WTC11 (cell line): ENCODE data around the gene SHC2. TPM values are rescaled to one million over a fixed set of nuclear protein-coding genes. Genes with fewer than 3 reads are reported as not detected.
A peak's percentile ranks its signal among the peaks of the same experiment; 100 is the strongest.

Source experiments
- ATAC-seq: fragments of 200-7000 bp; cut with Tn5 transposase; 2 replicates; pipeline ENCODE4 v1.10.0; 2021; ENCODE audit warnings: mild to moderate bottlenecking, moderate library complexity
- CTCF ChIA-PET: fragments of 300-600 bp; sonication (Branson Sonifier 250); formaldehyde crosslinking; loops from one replicate; lab custom pipeline; 2021; ENCODE audit warnings: antibody characterized with exemption; lab: Charles Lee
- POLR2A ChIA-PET: fragments of 350-600 bp; sonication (Branson Sonifier 250); formaldehyde crosslinking; loops from one replicate; lab custom pipeline; 2021; ENCODE audit warnings: antibody characterized with exemption; lab: Charles Lee
- DNase-seq: peaks from one replicate; pipeline ENCODE4 v3.0.0; 2021; ENCODE audit warnings: low spot score
- H3K27ac Mint-ChIP-seq: 2 replicates; pipeline ENCODE4 v1.8.0; 2021; ENCODE audit warnings: mixed read lengths
- H3K27me3 Mint-ChIP-seq: 2 replicates; pipeline ENCODE4 v1.8.0; 2021; ENCODE audit warnings: low read depth, mild to moderate bottlenecking, moderate library complexity, mixed read lengths
- H3K36me3 Mint-ChIP-seq: 2 replicates; pipeline ENCODE4 v1.8.0; 2021; ENCODE audit warnings: mixed read lengths
- H3K4me1 Mint-ChIP-seq: 2 replicates; pipeline ENCODE4 v1.8.0; 2022; ENCODE audit warnings: mixed read lengths
- H3K4me3 Mint-ChIP-seq: 2 replicates; pipeline ENCODE4 v1.8.0; 2021; ENCODE audit warnings: mild to moderate bottlenecking, moderate library complexity, mixed read lengths
- H3K9me3 Mint-ChIP-seq: 2 replicates; pipeline ENCODE4 v1.8.0; 2021; ENCODE audit warnings: mixed read lengths
- CBFB ChIP-seq: sonication (generic); formaldehyde crosslinking; IDR thresholded peaks from 2 replicates; pipeline ENCODE4 v1.8.1; 2022; ENCODE audit warnings: mild to moderate bottlenecking, low read depth, missing genetic modification reagents
- ESRRA ChIP-seq: sonication (generic); formaldehyde crosslinking; IDR thresholded peaks from 2 replicates; pipeline ENCODE4 v1.8.1; 2022; ENCODE audit warnings: mild to moderate bottlenecking, missing genetic modification reagents, borderline replicate concordance
- ETV6 ChIP-seq: sonication (generic); formaldehyde crosslinking; IDR thresholded peaks from 2 replicates; pipeline ENCODE4 v1.8.1; 2022; ENCODE audit warnings: mild to moderate bottlenecking, missing genetic modification reagents
- FOXP1 ChIP-seq: sonication (generic); formaldehyde crosslinking; IDR thresholded peaks from 2 replicates; pipeline ENCODE4 v1.8.0; 2022; ENCODE audit warnings: missing genetic modification reagents, mild to moderate bottlenecking, moderate library complexity, borderline replicate concordance
- JAZF1 ChIP-seq: fragments of 250-450 bp; sonication (Bioruptor Pico); IDR thresholded peaks from 2 replicates; pipeline ENCODE4 v1.9.0; 2021; ENCODE audit warnings: moderate library complexity, mild to moderate bottlenecking, inconsistent platforms
- MXD4 ChIP-seq: fragments of 250-450 bp; sonication (Bioruptor Pico); IDR thresholded peaks from 2 replicates; pipeline ENCODE4 v1.8.0; 2021; ENCODE audit warnings: mild to moderate bottlenecking, moderate library complexity, borderline replicate concordance
- NFATC4 ChIP-seq: fragments of 250-450 bp; sonication (Bioruptor Pico); IDR thresholded peaks from 2 replicates; pipeline ENCODE4 v1.9.0; 2021; ENCODE audit warnings: mild to moderate bottlenecking
- NR1H2 ChIP-seq: sonication (generic); formaldehyde crosslinking; IDR thresholded peaks from 2 replicates; pipeline ENCODE4 v1.9.0; 2021; ENCODE audit warnings: mild to moderate bottlenecking, moderate library complexity, missing genetic modification reagents
- NR2C2 ChIP-seq: sonication (generic); formaldehyde crosslinking; IDR thresholded peaks from 2 replicates; pipeline ENCODE4 v1.8.0; 2022; ENCODE audit warnings: mild to moderate bottlenecking, missing genetic modification reagents
- TCF7 ChIP-seq: sonication (generic); formaldehyde crosslinking; IDR thresholded peaks from 2 replicates; pipeline ENCODE4 v1.8.0; 2022; ENCODE audit warnings: mild to moderate bottlenecking, low read depth, missing genetic modification reagents, moderate library complexity
- ZNF121 ChIP-seq: sonication (generic); formaldehyde crosslinking; IDR thresholded peaks from 2 replicates; pipeline ENCODE4 v1.8.0; 2023; ENCODE audit warnings: missing genetic modification reagents
- ZNF317 ChIP-seq: sonication (generic); formaldehyde crosslinking; IDR thresholded peaks from 2 replicates; pipeline ENCODE4 v1.8.1; 2023; ENCODE audit warnings: low read depth, mild to moderate bottlenecking, moderate library complexity, missing genetic modification reagents, borderline replicate concordance
- ZNF396 ChIP-seq: fragments of 250-450 bp; sonication (Bioruptor Pico); IDR thresholded peaks from 2 replicates; pipeline ENCODE4 v1.8.0; 2021; ENCODE audit warnings: mild to moderate bottlenecking, moderate library complexity, borderline replicate concordance
- ZNF671 ChIP-seq: fragments of 250-450 bp; sonication (Bioruptor Pico); IDR thresholded peaks from 2 replicates; pipeline ENCODE4 v1.8.0; 2021; ENCODE audit warnings: mild to moderate bottlenecking
- total RNA-seq: library from RNA; stranded (reverse); gene quantifications from 3 replicates; pipeline ENCODE4 v1.2.3, GENCODE V29; 2021
- TF ChIP-seq, protein P1 (sequence below): sonication (generic); formaldehyde crosslinking; IDR thresholded peaks from 2 replicates; pipeline ENCODE4 v1.8.1; 2022; ENCODE audit warnings: missing genetic modification reagents, borderline replicate concordance
- TF ChIP-seq, protein P2 (sequence below): fragments of 250-450 bp; sonication (Bioruptor Pico); IDR thresholded peaks from 2 replicates; pipeline ENCODE4 v1.9.0; 2021; ENCODE audit warnings: mild to moderate bottlenecking

SHC2 gene
- total RNA-seq, 1 experiment from 2014 or later, result 8.4 TPM

DNA sequence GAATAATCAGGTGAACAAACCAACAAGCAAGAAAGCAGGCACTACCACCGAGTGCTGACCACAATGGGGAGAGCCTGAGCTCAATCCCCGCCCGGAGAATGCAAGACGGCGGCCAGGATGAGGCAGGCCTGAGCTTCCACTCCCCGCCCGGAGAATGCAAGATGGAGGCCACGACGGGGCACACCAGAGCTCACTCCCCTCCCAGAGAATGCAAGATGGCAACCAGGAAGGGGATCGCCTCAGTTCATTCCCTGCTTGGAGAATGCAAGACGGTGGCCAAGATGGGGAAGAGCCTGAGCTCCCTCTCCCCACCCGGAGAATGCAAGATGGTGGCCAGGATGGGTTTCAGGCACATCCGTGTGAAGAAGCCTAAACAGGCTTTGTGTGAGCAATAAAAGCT lies 91.6 kb downstream of the SHC2 start (continued):
- TF ChIP-seq, protein P1, sequence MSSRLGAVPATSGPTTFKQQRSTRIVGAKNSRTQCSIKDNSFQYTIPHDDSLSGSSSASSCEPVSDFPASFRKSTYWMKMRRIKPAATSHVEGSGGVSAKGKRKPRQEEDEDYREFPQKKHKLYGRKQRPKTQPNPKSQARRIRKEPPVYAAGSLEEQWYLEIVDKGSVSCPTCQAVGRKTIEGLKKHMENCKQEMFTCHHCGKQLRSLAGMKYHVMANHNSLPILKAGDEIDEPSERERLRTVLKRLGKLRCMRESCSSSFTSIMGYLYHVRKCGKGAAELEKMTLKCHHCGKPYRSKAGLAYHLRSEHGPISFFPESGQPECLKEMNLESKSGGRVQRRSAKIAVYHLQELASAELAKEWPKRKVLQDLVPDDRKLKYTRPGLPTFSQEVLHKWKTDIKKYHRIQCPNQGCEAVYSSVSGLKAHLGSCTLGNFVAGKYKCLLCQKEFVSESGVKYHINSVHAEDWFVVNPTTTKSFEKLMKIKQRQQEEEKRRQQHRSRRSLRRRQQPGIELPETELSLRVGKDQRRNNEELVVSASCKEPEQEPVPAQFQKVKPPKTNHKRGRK (CRISPR knock-in tag), result no peak
- TF ChIP-seq ZNF671 (CRISPR knock-in tag) (no peak), CBFB (CRISPR knock-in tag) (no peak), TCF7 (CRISPR knock-in tag) (no peak)

DNA sequence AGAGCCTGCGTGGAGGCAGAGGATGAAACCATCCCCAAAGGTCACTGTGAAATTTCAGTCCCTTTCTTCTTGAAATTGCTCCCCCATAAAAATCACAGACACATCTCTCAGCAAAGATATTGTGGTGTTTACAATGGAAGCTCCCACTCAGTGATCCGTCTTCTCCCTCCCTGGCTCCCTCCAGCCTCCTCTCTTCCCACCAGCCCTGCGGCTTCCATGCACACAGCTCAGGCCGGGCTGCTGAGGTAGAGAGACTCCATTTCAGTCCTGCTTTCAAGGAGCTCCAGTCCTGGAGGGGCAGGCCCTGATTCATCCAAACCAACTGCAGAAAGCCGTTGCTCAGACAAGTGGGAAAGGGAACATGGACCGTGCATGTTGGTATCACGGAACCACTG lies 92.2 kb downstream of the SHC2 start:
- no peak for TF ChIP-seq ETV6
- Mint-ChIP-seq H3K36me3 (no peaks in the 10 kb centered on the region), H3K27me3 (no peaks in the 10 kb centered on the region; the same call in 1 of the 2 replicates), H3K9me3 (no peaks in the 10 kb centered on the region), H3K4me3 (no peak overlapping the region), H3K4me1 (no peaks in the 10 kb centered on the region), H3K27ac (peak overlapping the region; percentile 17; the same call in 1 of the 2 replicates)
- CTCF ChIA-PET, result interaction anchor here (1.5 to 2.1 kb wide), 2 partner anchors 127 to 142 kb away, joined by 4 to 6 read pairs; no protein-coding TSS in a partner anchor
- DNase-seq (no peak), ATAC-seq (no peak)
- POLR2A ChIA-PET, result no interaction called here

DNA sequence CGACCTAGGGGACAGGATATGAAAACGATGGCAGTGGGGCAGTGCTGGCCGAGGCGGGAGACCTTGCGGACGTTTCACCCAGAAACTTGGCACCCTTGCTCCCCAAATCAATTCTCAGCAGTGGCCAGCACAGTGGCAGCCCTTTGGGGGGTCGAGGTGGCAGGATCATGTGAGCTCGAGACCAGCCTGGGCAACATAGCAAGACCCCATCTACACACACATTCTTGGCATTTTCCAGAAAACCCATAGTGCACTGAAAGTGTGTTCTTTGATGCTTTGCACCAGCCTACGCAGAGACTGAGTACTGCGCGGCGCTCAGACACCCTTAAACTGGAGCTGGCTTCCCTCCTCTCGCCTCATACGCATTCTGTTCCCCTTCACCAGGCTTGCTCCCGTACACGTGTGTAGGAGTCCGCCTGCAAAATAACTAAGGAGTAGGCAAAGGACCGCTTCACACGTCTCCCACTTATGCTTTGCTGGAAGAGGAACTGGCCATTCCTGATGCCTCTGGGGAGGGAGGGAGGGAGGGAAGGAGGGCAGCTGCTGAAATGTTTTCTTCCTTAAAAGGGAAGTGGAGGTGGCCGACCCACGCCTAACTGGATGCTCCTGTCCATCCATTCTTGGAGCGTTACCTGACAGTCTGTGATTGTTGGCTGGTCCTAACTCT lies 92.7 kb downstream of the SHC2 start:
- H3K9me3 Mint-ChIP-seq, result no peaks in the 10 kb centered on the region
- H3K4me1 Mint-ChIP-seq, result no peaks in the 10 kb centered on the region
- DNase-seq (no peak), ATAC-seq (no peak)
- TF ChIP-seq, protein P2, sequence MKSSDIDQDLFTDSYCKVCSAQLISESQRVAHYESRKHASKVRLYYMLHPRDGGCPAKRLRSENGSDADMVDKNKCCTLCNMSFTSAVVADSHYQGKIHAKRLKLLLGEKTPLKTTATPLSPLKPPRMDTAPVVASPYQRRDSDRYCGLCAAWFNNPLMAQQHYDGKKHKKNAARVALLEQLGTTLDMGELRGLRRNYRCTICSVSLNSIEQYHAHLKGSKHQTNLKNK (CRISPR knock-in tag), result no peak
- peak; percentile 85 for TF ChIP-seq ZNF121 (CRISPR knock-in tag)
- no peak for TF ChIP-seq ZNF317 (CRISPR knock-in tag)
- H3K27me3 Mint-ChIP-seq, result no peaks in the 10 kb centered on the region; the same call in 1 of the 2 replicates
- H3K36me3 Mint-ChIP-seq, result no peaks in the 10 kb centered on the region
- H3K4me3 Mint-ChIP-seq, result no peak overlapping the region
- CTCF ChIA-PET, result interaction anchor here (1.2 to 2.1 kb wide), 3 partner anchors 20 to 143 kb away, joined by 3 to 6 read pairs (median 4); no protein-coding TSS in a partner anchor
- H3K27ac Mint-ChIP-seq, result no peak overlapping the region
- POLR2A ChIA-PET, result no interaction called here

DNA sequence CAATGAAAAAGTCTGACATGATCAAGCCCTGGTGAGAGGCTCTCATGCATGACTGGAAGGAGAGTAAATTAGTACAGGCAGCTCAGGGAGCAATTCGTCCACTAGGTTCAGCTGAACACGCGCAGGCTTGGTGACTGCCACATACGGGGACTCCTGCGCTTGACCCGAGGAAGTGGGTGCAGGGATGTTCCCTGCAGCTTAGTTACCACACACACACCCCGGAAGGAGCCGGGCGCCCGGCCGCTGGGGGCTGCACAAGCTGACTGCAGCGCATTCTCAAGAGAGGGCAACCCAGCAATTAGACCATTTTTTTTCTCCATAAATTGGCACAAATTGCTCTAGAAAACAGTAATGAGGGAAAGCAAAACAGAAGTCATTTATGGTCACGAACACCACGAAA lies 93.3 kb downstream of the SHC2 start:
- Mint-ChIP-seq H3K36me3 (no peaks in the 10 kb centered on the region), H3K9me3 (peaks cover 3% of the 10 kb centered on the region; the same call in 1 of the 2 replicates), H3K4me3 (no peak overlapping the region), H3K4me1 (no peaks in the 10 kb centered on the region), H3K27ac (no peak overlapping the region), H3K27me3 (no peaks in the 10 kb centered on the region; the same call in 1 of the 2 replicates)
- TF ChIP-seq NR1H2 (CRISPR knock-in tag), result no peak
- no peak for TF ChIP-seq FOXP1
- TF ChIP-seq NFATC4, result no peak
- TF ChIP-seq JAZF1 (CRISPR knock-in tag), result no peak
- no peak for TF ChIP-seq ZNF671 (CRISPR knock-in tag)
- TF ChIP-seq ESRRA, result no peak
- TF ChIP-seq NR2C2 (CRISPR knock-in tag), result no peak
- TF ChIP-seq MXD4 (CRISPR knock-in tag), result no peak
- CTCF ChIA-PET, result interaction anchor here (1.2 to 2.1 kb wide), 3 partner anchors 17 to 128 kb away, joined by 3 to 6 read pairs (median 3); no protein-coding TSS in a partner anchor
- DNase-seq (no peak), ATAC-seq (no peak)
- POLR2A ChIA-PET, result no interaction called here

DNA sequence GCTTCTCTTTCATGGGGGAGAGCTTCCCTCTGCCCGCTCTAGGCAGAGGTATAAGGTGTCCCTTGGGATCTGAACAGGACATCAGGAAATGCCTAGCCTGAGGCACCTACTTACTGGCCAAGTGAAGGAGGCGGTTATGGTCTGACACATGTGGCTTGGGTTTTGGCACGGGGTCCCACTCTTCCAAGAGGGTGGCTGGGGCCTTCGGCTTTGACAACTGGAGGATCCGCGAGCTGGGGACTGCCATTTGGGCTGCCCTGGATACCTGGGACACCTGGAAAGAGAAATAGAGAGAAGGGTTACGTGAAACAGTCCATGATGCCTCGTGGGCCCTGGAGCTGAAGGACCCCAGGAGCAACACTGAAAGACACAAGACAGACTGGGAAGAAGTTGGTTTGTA lies 93.9 kb downstream of the SHC2 start:
- POLR2A ChIA-PET, result interaction anchor here (0.6 kb wide), 1 partner anchor 134 kb away, joined by 3 read pairs; no protein-coding TSS in a partner anchor
- no peak for TF ChIP-seq ZNF396 (CRISPR knock-in tag)
- TF ChIP-seq, all 79 proteins: peak for 0
- H3K27me3 Mint-ChIP-seq, result no peaks in the 10 kb centered on the region; the same call in 1 of the 2 replicates

More for the DNA sequence above, 93.9 kb downstream of the SHC2 start:
- Mint-ChIP-seq H3K4me1 (no peaks in the 10 kb centered on the region), H3K4me3 (no peak overlapping the region), H3K27ac (no peak overlapping the region), H3K9me3 (peaks cover 3% of the 10 kb centered on the region; the same call in 1 of the 2 replicates), H3K36me3 (no peaks in the 10 kb centered on the region)
- CTCF ChIA-PET, result interaction anchor here (1.2 to 1.4 kb wide), 2 partner anchors 17 to 18 kb away, joined by 3 read pairs; no protein-coding TSS in a partner anchor
- DNase-seq (no peak), ATAC-seq (no peak)

Other genes starting within 250 kb of the SHC2 start
- 78.7 to 102 TPM (median 99.6 TPM) in 3 replicates for gene PLPP2, start 169.6 kb downstream of the SHC2 start, total RNA-seq
- 56.3 to 63.6 TPM (median 60.9 TPM) in 3 replicates for gene MIER2, start 116.2 kb downstream of the SHC2 start, total RNA-seq
- 6.6 to 9.8 TPM (median 7.9 TPM) in 3 replicates for gene C2CD4C, start 51.9 kb downstream of the SHC2 start, total RNA-seq
- 3.2 to 4.7 TPM (median 3.9 TPM) in 3 replicates for gene MADCAM1, start 35.5 kb upstream of the SHC2 start, total RNA-seq
- 14.3 to 18.8 TPM (median 14.9 TPM) in 3 replicates for gene TPGS1, start 46.5 kb upstream of the SHC2 start, total RNA-seq
- 124 to 129 TPM (median 126 TPM) in 3 replicates for gene CDC34, start 70.7 kb upstream of the SHC2 start, total RNA-seq
- gene GZMM, start 83.0 kb upstream of the SHC2 start, total RNA-seq, result 0.21 to 0.68 TPM (median 0.60 TPM) in 3 replicates
- gene BSG, start 111.6 kb upstream of the SHC2 start, total RNA-seq, result 758 to 847 TPM (median 841 TPM) in 3 replicates
- 8.0 to 9.2 TPM (median 8.1 TPM) in 3 replicates for gene HCN2, start 128.8 kb upstream of the SHC2 start, total RNA-seq
- 113 to 139 TPM (median 116 TPM) in 3 replicates for gene POLRMT, start 172.5 kb upstream of the SHC2 start, total RNA-seq
- 1.4 to 1.6 TPM (median 1.6 TPM) in 3 replicates for gene FGF22, start 178.8 kb upstream of the SHC2 start, total RNA-seq
- gene RNF126, start 202.2 kb upstream of the SHC2 start, total RNA-seq, result 66.7 to 84.4 TPM (median 68.1 TPM) in 3 replicates
- 8.7 to 12.2 TPM (median 10.1 TPM) in 3 replicates for gene FSTL3, start 215.4 kb upstream of the SHC2 start, total RNA-seq
- not detected in 3 replicates for gene PRSS57, start 234.4 kb upstream of the SHC2 start, total RNA-seq
- gene PALM, start 247.9 kb upstream of the SHC2 start, total RNA-seq, result 17.7 to 25.6 TPM (median 22.1 TPM) in 3 replicates